Measurements from ENCODE around the gene IFT57.

IFT57 gene

DNA sequence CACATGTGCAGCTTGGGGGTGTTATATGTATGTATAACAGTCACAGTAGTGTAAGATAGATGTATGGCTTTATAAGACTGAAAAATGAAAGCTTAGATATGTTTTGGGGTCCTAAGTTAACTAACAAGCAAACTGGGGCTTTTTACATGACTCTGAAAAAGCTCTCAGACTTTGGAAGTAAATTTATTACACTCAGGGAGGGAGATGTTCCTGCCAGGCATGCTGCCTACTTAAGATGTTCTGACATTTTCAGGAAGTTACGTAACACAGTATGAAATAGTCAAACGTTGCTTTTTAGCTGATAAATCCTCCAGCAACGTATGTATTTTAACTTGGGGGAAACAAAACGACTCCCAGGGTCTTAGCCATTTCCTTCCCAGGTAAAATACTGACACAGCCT lies 1.7 kb upstream of the IFT57 start:
- peak; percentile 60 to 68 for DNase-seq (ENCODE audit: low read depth in 1 of 2, low spot score in 1 of 2)
- TF ChIP-seq, protein P1, sequence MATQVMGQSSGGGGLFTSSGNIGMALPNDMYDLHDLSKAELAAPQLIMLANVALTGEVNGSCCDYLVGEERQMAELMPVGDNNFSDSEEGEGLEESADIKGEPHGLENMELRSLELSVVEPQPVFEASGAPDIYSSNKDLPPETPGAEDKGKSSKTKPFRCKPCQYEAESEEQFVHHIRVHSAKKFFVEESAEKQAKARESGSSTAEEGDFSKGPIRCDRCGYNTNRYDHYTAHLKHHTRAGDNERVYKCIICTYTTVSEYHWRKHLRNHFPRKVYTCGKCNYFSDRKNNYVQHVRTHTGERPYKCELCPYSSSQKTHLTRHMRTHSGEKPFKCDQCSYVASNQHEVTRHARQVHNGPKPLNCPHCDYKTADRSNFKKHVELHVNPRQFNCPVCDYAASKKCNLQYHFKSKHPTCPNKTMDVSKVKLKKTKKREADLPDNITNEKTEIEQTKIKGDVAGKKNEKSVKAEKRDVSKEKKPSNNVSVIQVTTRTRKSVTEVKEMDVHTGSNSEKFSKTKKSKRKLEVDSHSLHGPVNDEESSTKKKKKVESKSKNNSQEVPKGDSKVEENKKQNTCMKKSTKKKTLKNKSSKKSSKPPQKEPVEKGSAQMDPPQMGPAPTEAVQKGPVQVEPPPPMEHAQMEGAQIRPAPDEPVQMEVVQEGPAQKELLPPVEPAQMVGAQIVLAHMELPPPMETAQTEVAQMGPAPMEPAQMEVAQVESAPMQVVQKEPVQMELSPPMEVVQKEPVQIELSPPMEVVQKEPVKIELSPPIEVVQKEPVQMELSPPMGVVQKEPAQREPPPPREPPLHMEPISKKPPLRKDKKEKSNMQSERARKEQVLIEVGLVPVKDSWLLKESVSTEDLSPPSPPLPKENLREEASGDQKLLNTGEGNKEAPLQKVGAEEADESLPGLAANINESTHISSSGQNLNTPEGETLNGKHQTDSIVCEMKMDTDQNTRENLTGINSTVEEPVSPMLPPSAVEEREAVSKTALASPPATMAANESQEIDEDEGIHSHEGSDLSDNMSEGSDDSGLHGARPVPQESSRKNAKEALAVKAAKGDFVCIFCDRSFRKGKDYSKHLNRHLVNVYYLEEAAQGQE (IDR thresholded peaks at IDR 0.05; ENCODE audit: insufficient replicate concordance, low read depth) = peak; percentile 21
- TF ChIP-seq GABPA (IDR thresholded peaks at IDR 0.05; ENCODE audit: low read depth) = no peak
- H3K27me3 ChIP-seq (ENCODE audit: insufficient read depth, poor library complexity, severe bottlenecking) = no peaks in the 10 kb centered on the region
- 0 out of 2 replicates have a peak overlapping the region, but pooled peaks have one; percentile 3 for H3K4me3 ChIP-seq (replicated peaks; ENCODE audit: insufficient read depth, low read length)
- peak overlapping the region; percentile 93 for H3K27ac ChIP-seq (replicated peaks)

DNA sequence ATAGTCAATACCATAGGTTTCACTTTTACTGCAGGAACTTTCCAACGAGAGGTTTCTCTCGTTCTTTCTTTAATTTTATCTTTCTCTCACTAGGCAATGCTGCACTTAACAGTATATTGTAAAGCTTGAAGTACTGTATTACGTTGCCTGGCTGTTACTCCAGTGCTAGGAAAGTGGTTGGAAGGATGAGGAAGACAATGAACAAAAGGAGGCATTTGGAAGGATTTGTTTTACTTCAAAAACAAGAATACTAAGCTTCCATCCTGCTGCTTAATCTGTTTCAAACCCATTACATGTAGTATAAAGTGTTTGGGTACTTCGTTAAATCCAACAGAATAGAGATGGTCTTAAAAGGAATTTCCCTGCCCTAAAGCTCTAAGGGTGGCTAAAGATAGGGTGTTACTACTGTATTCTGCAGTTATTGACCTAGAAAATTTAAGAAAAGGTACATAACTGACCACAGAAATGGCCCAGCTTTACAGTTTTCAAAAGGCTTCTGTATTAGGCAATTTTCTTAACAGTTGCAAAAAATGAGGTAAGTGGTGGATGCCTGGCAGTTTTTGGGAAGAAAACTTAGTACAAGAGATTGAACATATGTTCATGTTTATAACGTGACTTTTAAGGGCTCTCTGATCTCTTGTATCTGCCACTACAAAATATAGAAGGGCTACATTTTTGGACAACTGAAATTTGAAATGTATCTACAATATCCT lies 785 bp upstream of the IFT57 start:
- DNase-seq (ENCODE audit: low read depth in 1 of 2, low spot score in 1 of 2) = peak; percentile 37 to 47
- Histone ChIP-seq H3K4me3 (replicated peaks; ENCODE audit: insufficient read depth, low read length) (peak overlapping the region; percentile 94), H3K27me3 (ENCODE audit: insufficient read depth, poor library complexity, severe bottlenecking) (no peaks in the 10 kb centered on the region), H3K27ac (replicated peaks) (peak overlapping the region; percentile 93)
- TF ChIP-seq GABPA (IDR thresholded peaks at IDR 0.05; ENCODE audit: low read depth) = no peak
- TF ChIP-seq, protein P2, sequence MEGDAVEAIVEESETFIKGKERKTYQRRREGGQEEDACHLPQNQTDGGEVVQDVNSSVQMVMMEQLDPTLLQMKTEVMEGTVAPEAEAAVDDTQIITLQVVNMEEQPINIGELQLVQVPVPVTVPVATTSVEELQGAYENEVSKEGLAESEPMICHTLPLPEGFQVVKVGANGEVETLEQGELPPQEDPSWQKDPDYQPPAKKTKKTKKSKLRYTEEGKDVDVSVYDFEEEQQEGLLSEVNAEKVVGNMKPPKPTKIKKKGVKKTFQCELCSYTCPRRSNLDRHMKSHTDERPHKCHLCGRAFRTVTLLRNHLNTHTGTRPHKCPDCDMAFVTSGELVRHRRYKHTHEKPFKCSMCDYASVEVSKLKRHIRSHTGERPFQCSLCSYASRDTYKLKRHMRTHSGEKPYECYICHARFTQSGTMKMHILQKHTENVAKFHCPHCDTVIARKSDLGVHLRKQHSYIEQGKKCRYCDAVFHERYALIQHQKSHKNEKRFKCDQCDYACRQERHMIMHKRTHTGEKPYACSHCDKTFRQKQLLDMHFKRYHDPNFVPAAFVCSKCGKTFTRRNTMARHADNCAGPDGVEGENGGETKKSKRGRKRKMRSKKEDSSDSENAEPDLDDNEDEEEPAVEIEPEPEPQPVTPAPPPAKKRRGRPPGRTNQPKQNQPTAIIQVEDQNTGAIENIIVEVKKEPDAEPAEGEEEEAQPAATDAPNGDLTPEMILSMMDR (IDR thresholded peaks at IDR 0.05; ENCODE audit: insufficient read depth, low read length) = no peak
- TF ChIP-seq POLR2AphosphoS5 (IDR thresholded peaks at IDR 0.05; ENCODE audit: low read depth) = no peak
- TF ChIP-seq SPI1 (IDR thresholded peaks at IDR 0.05; ENCODE audit: borderline replicate concordance, low read depth) = no peak
- TF ChIP-seq, protein P1 (IDR thresholded peaks at IDR 0.05; ENCODE audit: insufficient replicate concordance, low read depth) = no peak

DNA sequence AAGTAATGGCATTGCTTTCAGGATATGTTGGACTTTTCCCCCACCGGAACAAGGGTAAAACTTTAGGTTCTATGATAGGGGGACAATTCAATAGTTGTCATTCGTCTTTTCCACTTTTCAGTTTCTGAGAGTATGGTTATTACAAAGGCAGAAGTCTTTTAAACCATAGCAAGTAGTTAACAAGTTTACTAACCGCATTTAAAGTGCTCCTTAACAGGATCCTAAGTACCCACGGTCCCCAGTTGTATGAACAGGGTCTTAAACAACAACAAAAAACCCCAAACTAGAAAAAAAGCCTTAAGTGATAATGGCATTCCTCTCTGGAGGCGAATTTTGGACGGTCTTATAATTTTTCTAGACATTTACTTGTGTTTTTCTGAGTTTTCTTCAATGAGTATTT lies 831 bp downstream of the IFT57 start:
- no peak for DNase-seq (ENCODE audit: low read depth in 1 of 2, low spot score in 1 of 2)
- Histone ChIP-seq H3K27me3 (ENCODE audit: insufficient read depth, poor library complexity, severe bottlenecking) (no peaks in the 10 kb centered on the region), H3K4me3 (replicated peaks; ENCODE audit: insufficient read depth, low read length) (peak overlapping the region; percentile 94), H3K27ac (replicated peaks) (peak overlapping the region; percentile 93)
- TF ChIP-seq, protein P2 (IDR thresholded peaks at IDR 0.05; ENCODE audit: insufficient read depth, low read length) = no peak
- TF ChIP-seq POLR2AphosphoS5 (IDR thresholded peaks at IDR 0.05; ENCODE audit: low read depth) (no peak), SPI1 (IDR thresholded peaks at IDR 0.05; ENCODE audit: borderline replicate concordance, low read depth) (no peak), GABPA (IDR thresholded peaks at IDR 0.05; ENCODE audit: low read depth) (no peak)
- TF ChIP-seq, protein P1 (IDR thresholded peaks at IDR 0.05; ENCODE audit: insufficient replicate concordance, low read depth) = no peak

Measured in HL-60 (cell line).